HL-60 (cell line): ENCODE results near the gene ZFHX2.

Source experiments
- GABPA ChIP-seq: IDR thresholded peaks from 2 replicates; pipeline ENCODE4 v1.6.1; 2012; ENCODE audit warnings: low read depth
- POLR2AphosphoS5 ChIP-seq: IDR thresholded peaks from 2 replicates; pipeline ENCODE4 v1.6.1; 2012; ENCODE audit warnings: low read depth
- SPI1 ChIP-seq: IDR thresholded peaks from 2 replicates; pipeline ENCODE4 v1.6.1; 2012; ENCODE audit warnings: low read depth, mild to moderate bottlenecking, borderline replicate concordance
- TF ChIP-seq, protein P1 (sequence below): IDR thresholded peaks from one replicate; pipeline ENCODE4 v1.5.1; 2011; ENCODE audit warnings: low read length, control low read depth, inconsistent platforms; ENCODE audit not compliant: insufficient read depth
- TF ChIP-seq, protein P2 (sequence below): IDR thresholded peaks from 2 replicates; pipeline ENCODE4 v1.6.1; 2012; ENCODE audit warnings: low read depth; ENCODE audit not compliant: insufficient replicate concordance

- TF ChIP-seq, protein P1, sequence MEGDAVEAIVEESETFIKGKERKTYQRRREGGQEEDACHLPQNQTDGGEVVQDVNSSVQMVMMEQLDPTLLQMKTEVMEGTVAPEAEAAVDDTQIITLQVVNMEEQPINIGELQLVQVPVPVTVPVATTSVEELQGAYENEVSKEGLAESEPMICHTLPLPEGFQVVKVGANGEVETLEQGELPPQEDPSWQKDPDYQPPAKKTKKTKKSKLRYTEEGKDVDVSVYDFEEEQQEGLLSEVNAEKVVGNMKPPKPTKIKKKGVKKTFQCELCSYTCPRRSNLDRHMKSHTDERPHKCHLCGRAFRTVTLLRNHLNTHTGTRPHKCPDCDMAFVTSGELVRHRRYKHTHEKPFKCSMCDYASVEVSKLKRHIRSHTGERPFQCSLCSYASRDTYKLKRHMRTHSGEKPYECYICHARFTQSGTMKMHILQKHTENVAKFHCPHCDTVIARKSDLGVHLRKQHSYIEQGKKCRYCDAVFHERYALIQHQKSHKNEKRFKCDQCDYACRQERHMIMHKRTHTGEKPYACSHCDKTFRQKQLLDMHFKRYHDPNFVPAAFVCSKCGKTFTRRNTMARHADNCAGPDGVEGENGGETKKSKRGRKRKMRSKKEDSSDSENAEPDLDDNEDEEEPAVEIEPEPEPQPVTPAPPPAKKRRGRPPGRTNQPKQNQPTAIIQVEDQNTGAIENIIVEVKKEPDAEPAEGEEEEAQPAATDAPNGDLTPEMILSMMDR: no peak
- TF ChIP-seq POLR2AphosphoS5 (no peak), GABPA (no peak), SPI1 (no peak)
- TF ChIP-seq, protein P2, sequence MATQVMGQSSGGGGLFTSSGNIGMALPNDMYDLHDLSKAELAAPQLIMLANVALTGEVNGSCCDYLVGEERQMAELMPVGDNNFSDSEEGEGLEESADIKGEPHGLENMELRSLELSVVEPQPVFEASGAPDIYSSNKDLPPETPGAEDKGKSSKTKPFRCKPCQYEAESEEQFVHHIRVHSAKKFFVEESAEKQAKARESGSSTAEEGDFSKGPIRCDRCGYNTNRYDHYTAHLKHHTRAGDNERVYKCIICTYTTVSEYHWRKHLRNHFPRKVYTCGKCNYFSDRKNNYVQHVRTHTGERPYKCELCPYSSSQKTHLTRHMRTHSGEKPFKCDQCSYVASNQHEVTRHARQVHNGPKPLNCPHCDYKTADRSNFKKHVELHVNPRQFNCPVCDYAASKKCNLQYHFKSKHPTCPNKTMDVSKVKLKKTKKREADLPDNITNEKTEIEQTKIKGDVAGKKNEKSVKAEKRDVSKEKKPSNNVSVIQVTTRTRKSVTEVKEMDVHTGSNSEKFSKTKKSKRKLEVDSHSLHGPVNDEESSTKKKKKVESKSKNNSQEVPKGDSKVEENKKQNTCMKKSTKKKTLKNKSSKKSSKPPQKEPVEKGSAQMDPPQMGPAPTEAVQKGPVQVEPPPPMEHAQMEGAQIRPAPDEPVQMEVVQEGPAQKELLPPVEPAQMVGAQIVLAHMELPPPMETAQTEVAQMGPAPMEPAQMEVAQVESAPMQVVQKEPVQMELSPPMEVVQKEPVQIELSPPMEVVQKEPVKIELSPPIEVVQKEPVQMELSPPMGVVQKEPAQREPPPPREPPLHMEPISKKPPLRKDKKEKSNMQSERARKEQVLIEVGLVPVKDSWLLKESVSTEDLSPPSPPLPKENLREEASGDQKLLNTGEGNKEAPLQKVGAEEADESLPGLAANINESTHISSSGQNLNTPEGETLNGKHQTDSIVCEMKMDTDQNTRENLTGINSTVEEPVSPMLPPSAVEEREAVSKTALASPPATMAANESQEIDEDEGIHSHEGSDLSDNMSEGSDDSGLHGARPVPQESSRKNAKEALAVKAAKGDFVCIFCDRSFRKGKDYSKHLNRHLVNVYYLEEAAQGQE: no peak
Measured at GRCh38 chr14:23523229-23524016, 28.1 kb downstream of the ZFHX2 start.
